Renal cortex interstitium (tissue), 11 donors: ENCODE measurements around the gene USP10. TPM values are rescaled to one million over a fixed set of nuclear protein-coding genes. Genes with fewer than 3 reads are reported as not detected.
"Not testable (repeated sequence)": the region's sequence is repeated elsewhere in the genome, so short reads cannot be mapped to it uniquely, and the experiment has no call there.

ENCODE experiments used
- DNase-seq, 11 donors: peaks; one replicate each; pipeline ENCODE4 v3.0.0-alpha.2; 2013; ENCODE audit warnings: low read depth in 9 of 11, low spot score in 4 of 11; ENCODE audit errors: extremely low read depth in 1 of 11
- polyA plus RNA-seq, 3 donors: library from polyadenylated mRNA; unstranded; fragments of 120-200 nt; gene quantifications; one replicate each; pipeline ENCODE4 v1.2.1, GENCODE V29; 2013; ENCODE audit not compliant: insufficient read length in 3 of 3

Gene USP10
- polyA plus RNA-seq, 3 donors = 112 to 134 (median 113) TPM

GRCh38 chr16:84716740-84717139 lies 16.9 kb downstream of the USP10 start:
- no peak for DNase-seq

- DNase-seq = no peak
Measured at GRCh38 chr16:84717484-84717883, 17.7 kb downstream of the USP10 start.

GRCh38 chr16:84720177-84720579 lies 20.4 kb downstream of the USP10 start:
- no peak for DNase-seq

- DNase-seq = no peak
Measured at GRCh38 chr16:84722068-84722467, 22.3 kb downstream of the USP10 start.

- no peak for DNase-seq
Measured at GRCh38 chr16:84723906-84724305, 24.1 kb downstream of the USP10 start.

- DNase-seq = no peak
Measured at GRCh38 chr16:84724606-84725309, 25.0 kb downstream of the USP10 start.

GRCh38 chr16:84725481-84726078 lies 25.8 kb downstream of the USP10 start:
- DNase-seq = no peak

- DNase-seq = peak; percentile 57 to 85 (median 78)
Measured at GRCh38 chr16:84726079-84726668, 26.4 kb downstream of the USP10 start.

- DNase-seq = no peak
Measured at GRCh38 chr16:84726669-84727467, 27.1 kb downstream of the USP10 start.

GRCh38 chr16:84728853-84729424 lies 29.1 kb downstream of the USP10 start:
- no peak for DNase-seq

- no peak for DNase-seq
Measured at GRCh38 chr16:84729716-84730320, 30.0 kb downstream of the USP10 start.

GRCh38 chr16:84730406-84731106 lies 30.8 kb downstream of the USP10 start:
- DNase-seq = peak in 5 of 11 donors; percentile 42 to 62 (median 46)

DNA sequence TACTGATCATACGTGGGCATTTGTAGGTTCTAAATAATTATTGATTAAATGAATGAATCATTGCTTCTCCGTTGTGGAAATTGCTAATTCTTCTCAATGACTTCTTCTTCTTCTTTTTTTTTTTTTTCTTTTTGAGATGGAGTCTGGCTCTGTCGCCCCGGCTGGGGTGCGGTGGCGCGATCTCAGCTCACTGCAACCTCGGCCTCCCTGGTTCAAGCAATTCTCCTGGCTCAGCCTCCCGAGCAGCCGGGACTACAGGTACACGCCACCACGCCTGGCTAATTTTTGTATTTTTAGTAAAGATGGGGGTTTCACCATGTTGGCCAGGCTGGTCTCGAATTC lies 32.5 kb downstream of the USP10 start:
- not testable (repeated sequence) for DNase-seq

GRCh38 chr16:84732674-84733352 lies 33.0 kb downstream of the USP10 start:
- no peak for DNase-seq

DNA sequence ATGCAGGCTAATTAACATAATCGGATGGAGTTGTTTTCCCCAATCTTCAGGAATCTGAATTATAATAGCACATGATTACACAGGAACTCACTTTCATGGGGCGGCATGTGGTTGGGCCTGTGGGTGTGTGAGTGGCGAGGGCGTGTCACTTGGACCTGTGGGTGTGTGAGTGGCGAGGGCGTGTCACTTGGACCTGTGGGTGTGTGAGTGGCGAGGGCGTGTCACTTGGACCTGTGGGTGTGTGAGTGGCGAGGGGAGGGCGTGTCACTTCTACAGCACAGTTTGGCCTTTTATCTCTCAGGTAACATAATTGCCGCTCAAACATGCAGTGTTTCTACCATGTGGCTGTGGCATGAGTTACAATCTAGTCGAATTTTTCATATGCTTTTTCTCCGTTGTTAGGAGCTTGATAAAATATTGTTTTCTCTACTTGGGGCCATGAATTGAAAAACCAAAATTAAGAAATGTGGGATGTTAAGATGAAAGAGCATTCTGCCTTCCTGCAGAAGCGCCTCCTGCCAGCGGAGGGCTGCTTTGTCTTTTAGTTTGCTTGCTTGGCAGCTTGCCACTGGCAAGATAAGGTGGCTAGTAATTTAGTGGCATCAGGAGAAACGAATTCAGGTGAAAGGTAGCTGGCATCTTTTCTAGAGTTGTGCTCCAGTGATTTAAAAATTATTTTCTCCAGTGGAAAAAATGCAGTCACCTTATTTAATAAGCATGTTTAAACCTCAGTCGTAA lies 36.2 kb downstream of the USP10 start:
- no peak for DNase-seq

- no peak for DNase-seq
Measured at GRCh38 chr16:84737192-84738011, 37.6 kb downstream of the USP10 start.
